ENCODE results near the gene FBF1. TPM values are rescaled to one million over a fixed set of nuclear protein-coding genes. Genes with fewer than 3 reads are reported as not detected.

The FBF1 gene
- total and polyA plus RNA-seq, 2 of the 4 experiments (the other 2 are of a cell fraction): 4.5 to 8.0 TPM

- POLR2A ChIA-PET (ENCODE audit: unreplicated experiment): interaction anchor here (0.7 kb wide), 1 partner anchor 35 kb away, joined by 3 read pairs; no protein-coding TSS in a partner anchor
- no peak overlapping the region for H2AK5ac ChIP-seq (ENCODE audit: low read depth, low read length)
- H3K4me2 ChIP-seq (ENCODE audit: low read depth, low read length): peak overlapping the region; percentile 74
- no peak overlapping the region for H4K8ac ChIP-seq (ENCODE audit: low read depth in 2 of 2, low read length in 2 of 2)
- peaks cover 4% of the 10 kb centered on the region; the same call in 1 of the 2 replicates for H3K36me3 ChIP-seq (ENCODE audit: control insufficient read depth, insufficient read depth, low read length)
- H3K4ac ChIP-seq (ENCODE audit: low read depth, low read length): no peak overlapping the region
- H2AFZ ChIP-seq (replicated peaks; ENCODE audit: low read length, poor library complexity): no peak overlapping the region
- no peak overlapping the region for H3K18ac ChIP-seq (ENCODE audit: low read depth, low read length)
- no peak overlapping the region for H4K91ac ChIP-seq (ENCODE audit: insufficient read depth, low read depth, low read length)
- 0 out of 2 replicates have a peak, but pooled peaks cover 3% of the 10 kb centered on the region for H4K20me1 ChIP-seq (ENCODE audit: insufficient read depth, low read length)
- no peak overlapping the region for H3K4me3 ChIP-seq (ENCODE audit: insufficient read depth, low read depth, low read length)
- H3K4me1 ChIP-seq (ENCODE audit: control insufficient read depth, insufficient read depth, low read length): peaks cover 3% of the 10 kb centered on the region; the same call in 1 of the 2 replicates
- no peak overlapping the region for H2BK5ac ChIP-seq (ENCODE audit: low read depth, low read length, poor library complexity, severe bottlenecking)
- peak overlapping the region; percentile 50; the same call in 1 of the 2 replicates for H3K14ac ChIP-seq (replicated peaks; ENCODE audit: low read depth, low read length)
- H3K9me1 ChIP-seq (ENCODE audit: insufficient read depth, low read length): peaks cover 2% of the 10 kb centered on the region
- no peak overlapping the region for H2BK20ac ChIP-seq (ENCODE audit: low read depth, low read length)
- BruUV-seq (replicated peaks): no TSS peak
- no peak overlapping the region for H3K9ac ChIP-seq (ENCODE audit: low read depth, low read length)
- dilution Hi-C loops (cut with HindIII; ENCODE audit: low sequenced_read_pairs, unreplicated experiment): no loop called here
- TF ChIP-seq POLR2A (IDR thresholded peaks at IDR 0.05; ENCODE audit: low read depth, low read length) (no peak), CEBPB (IDR thresholded peaks at IDR 0.05; ENCODE audit: low read depth, low read length) (no peak; the same call in 1 of the 2 replicates), CHD1 (IDR thresholded peaks at IDR 0.05; ENCODE audit: low read depth, low read length) (no peak)
- 0 out of 2 replicates have a peak overlapping the region, but pooled peaks have one; percentile 52 for H3K23ac ChIP-seq (ENCODE audit: low read depth, low read length)
- no peak overlapping the region for H4K5ac ChIP-seq (ENCODE audit: low read depth, low read length)
- no peaks in the 10 kb centered on the region for H3K9me3 ChIP-seq (ENCODE audit: control insufficient read depth, insufficient read depth, low read length)
- H2BK15ac ChIP-seq (ENCODE audit: low read depth, low read length): no peak overlapping the region
- H2AK9ac ChIP-seq (replicated peaks; ENCODE audit: low read depth, low read length, poor library complexity): no peak overlapping the region
- ATAC-seq (ENCODE audit: low read depth): no peak
- CTCF ChIA-PET: interaction anchor here (1.2 kb wide), 1 partner anchor 14 kb away, joined by 3 read pairs; no protein-coding TSS in a partner anchor
- 39% methylated on average over 3 of the region's 9 CpGs; no CpG with 5 or more reads in 1 of the 2 experiments for WGBS, 2 experiments (ENCODE audit: extremely low coverage in 2 of 2, insufficient read length in 1 of 2)
- H3K56ac ChIP-seq (ENCODE audit: extremely low read depth, insufficient read depth, low read length): no peak overlapping the region
- H3K27me3 ChIP-seq (ENCODE audit: control insufficient read depth, insufficient read depth, low read length): no peaks in the 10 kb centered on the region
- H2BK120ac ChIP-seq (ENCODE audit: low read depth, low read length): no peak overlapping the region
- DNase-seq: peak; percentile 23
- peaks cover 22 to 67% of the 10 kb centered on the region in 2 experiments for H3K79me1 ChIP-seq (ENCODE audit: low read depth in 1 of 2, low read length in 2 of 2)
- H3K27ac ChIP-seq (ENCODE audit: insufficient read depth, low read length): no peak overlapping the region
- intact Hi-C loops (cut with micrococcal nuclease): no loop called here
- in situ Hi-C loops (cut with MboI; ENCODE audit: low sequenced_read_pairs): no loop called here
Measured at GRCh38 chr17:75976175-75976848, 35.5 kb upstream of the FBF1 start.
